K562 treated with DMSO at 1 percent for 24 hours (cell line): ENCODE data around the gene PAK3. TPM values are rescaled to one million over a fixed set of nuclear protein-coding genes. Genes with fewer than 3 reads are reported as not detected.

ENCODE experiments used
- total RNA-seq: library from RNA; unstranded; fragments of 300-600 nt; gene quantifications from 2 replicates; pipeline ENCODE4 v1.2.3, GENCODE V29; 2022; ENCODE audit warnings: low read depth; ENCODE audit not compliant: insufficient read depth

The PAK3 gene
- not detected in 2 replicates for total RNA-seq

DNA sequence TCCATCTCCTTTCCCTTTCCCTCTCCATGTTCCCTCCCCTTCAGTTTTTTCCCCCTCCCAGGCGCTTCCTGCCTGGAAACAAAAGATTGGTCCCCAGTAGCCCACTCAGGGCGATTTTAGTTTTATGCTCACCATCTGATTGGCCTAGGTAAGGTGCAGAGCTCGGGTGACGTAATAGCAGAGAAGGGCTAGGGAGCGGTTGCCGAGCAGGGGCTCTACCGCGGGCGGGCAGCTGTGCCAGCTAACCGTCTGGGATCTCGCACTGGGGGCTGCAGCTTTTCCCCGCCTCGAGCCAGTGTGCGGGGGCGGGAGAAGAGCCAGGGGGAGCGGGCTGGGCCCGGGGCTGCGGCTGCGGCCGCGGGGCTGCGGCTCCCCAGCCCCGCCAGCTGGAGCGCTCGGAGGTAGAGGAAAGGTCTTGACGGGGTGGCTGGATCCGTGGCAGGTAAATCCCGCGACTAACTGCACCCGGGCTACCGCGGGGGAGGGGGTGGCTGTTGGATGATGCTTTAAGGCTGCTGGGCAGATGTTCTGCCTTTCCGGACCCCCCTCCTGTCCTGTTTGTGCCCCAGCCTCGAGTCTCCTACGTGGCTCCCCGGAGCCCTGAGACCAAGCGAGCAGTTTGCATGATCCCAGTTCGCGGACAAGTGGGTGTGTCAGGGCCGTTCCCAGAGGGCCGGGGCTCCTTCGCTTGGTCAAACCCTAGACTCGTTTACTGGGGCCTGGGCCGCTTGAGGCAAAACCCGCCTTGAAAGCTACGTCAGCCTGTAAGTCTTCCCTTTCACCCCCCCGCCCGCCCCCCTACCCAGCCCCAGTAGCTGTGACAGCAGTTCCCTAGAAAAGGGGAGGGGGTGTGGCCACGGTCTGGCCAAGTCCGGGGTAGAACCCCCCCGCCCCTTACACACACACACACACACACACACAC, at the start of gene PAK3:
TSS of gene PAK3 (plus strand) at position 218 of the 922 bp plus-strand sequence. CDS start 26,913 bp downstream, outside the sequence.

DNA sequence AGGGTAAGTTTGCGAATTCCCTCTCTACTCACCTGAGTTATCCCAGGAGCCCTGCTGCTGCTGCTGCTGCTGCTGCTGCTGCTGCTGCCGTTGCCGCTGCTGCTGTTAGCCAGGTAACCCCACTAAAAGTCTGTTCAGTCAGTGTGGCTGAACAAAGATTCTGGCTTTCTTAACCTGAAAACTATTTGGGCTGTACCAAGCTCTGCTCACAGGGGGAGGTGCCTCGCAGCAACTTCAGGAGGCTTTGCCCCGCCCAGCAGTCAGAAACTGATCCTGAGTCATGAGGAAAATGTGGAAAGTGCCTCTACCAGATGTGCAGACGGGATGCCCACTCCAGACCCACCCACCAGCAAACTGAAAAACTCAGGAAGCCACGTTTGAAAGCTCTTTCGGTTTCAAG, 174.3 kb downstream of the PAK3 start, which contains the start of gene CAPN6:
TSS of gene CAPN6 (minus strand) at position 145 of the 400 bp plus-strand sequence. CDS start 6,547 bp downstream, outside the sequence.

Other genes with a start within 250 kb of the PAK3 start
- gene CAPN6, start 174.3 kb downstream of the PAK3 start, total RNA-seq, result 0.16 TPM in 1 of 2 replicates, not detected in the other